MM.1S (cell line): ENCODE data around the gene TFAP2D.

Experiments
- DNase-seq: peaks from one replicate; pipeline ENCODE4 v3.0.0-alpha.2; 2015
- H2AFZ ChIP-seq: fragments of 300-600 bp; sonication (generic); 2 replicates; pipeline ENCODE4 v1.6.0; 2016; ENCODE audit warnings: antibody characterized with exemption, low read length
- H3F3A ChIP-seq: fragments of 300-600 bp; sonication (generic); 2 replicates; pipeline ENCODE4 v1.6.1; 2016; ENCODE audit warnings: mild to moderate bottlenecking, antibody characterized with exemption, low read length, moderate library complexity, mixed read lengths; ENCODE audit not compliant: insufficient read depth
- H3K27ac ChIP-seq: fragments of 300-600 bp; sonication (generic); 2 replicates; pipeline ENCODE4 v1.5.1; 2016; ENCODE audit warnings: mild to moderate bottlenecking, low read length
- H3K27me3 ChIP-seq: fragments of 300-600 bp; sonication (generic); replicated peaks from 2 replicates; pipeline ENCODE4 v1.6.0; 2016; ENCODE audit warnings: low read length; ENCODE audit not compliant: insufficient read depth
- H3K36me3 ChIP-seq: fragments of 300-600 bp; sonication (generic); replicated peaks from 2 replicates; pipeline ENCODE4 v1.6.1; 2016; ENCODE audit warnings: mild to moderate bottlenecking, low read length, mixed read lengths; ENCODE audit not compliant: insufficient read depth
- H3K4me1 ChIP-seq: fragments of 300-600 bp; sonication (generic); 2 replicates; pipeline ENCODE4 v1.6.1; 2016; ENCODE audit warnings: low read length, mixed read lengths
- H3K4me2 ChIP-seq: fragments of 300-600 bp; sonication (generic); 2 replicates; pipeline ENCODE4 v1.6.0; 2016; ENCODE audit warnings: low read depth, low read length
- H3K4me3 ChIP-seq: fragments of 300-600 bp; sonication (generic); 2 replicates; pipeline ENCODE4 v1.5.1; 2016; ENCODE audit warnings: low read length, mixed read lengths
- H3K79me2 ChIP-seq: fragments of 300-600 bp; sonication (generic); 2 replicates; pipeline ENCODE4 v1.6.1; 2016; ENCODE audit warnings: mixed run types, low read length, mixed read lengths
- H3K9ac ChIP-seq: fragments of 300-600 bp; sonication (generic); 2 replicates; pipeline ENCODE4 v1.6.1; 2016; ENCODE audit warnings: low read length, mixed read lengths
- H3K9me2 ChIP-seq: fragments of 300-600 bp; sonication (generic); replicated peaks from 2 replicates; pipeline ENCODE4 v1.6.1; 2016; ENCODE audit warnings: mild to moderate bottlenecking, low read length, mixed read lengths; ENCODE audit not compliant: insufficient read depth
- H3K9me3 ChIP-seq: fragments of 300-600 bp; sonication (generic); replicated peaks from 2 replicates; pipeline ENCODE4 v1.6.1; 2016; ENCODE audit warnings: mild to moderate bottlenecking, low read length, mixed read lengths; ENCODE audit not compliant: insufficient read depth
- H4K20me1 ChIP-seq: fragments of 300-600 bp; sonication (generic); 2 replicates; pipeline ENCODE4 v1.6.1; 2016; ENCODE audit warnings: mild to moderate bottlenecking, low read length, moderate library complexity, mixed read lengths; ENCODE audit not compliant: insufficient read depth
- EZH2 ChIP-seq: fragments of 300-600 bp; sonication (generic); optimal IDR thresholded peaks from 2 replicates; pipeline ENCODE3; 2017; ENCODE audit warnings: low read depth, mild to moderate bottlenecking, antibody characterized with exemption, low read length, mixed read lengths
- EZH2phosphoT487 ChIP-seq: fragments of 300-600 bp; sonication (generic); IDR thresholded peaks from 2 replicates; pipeline ENCODE4 v1.6.1; 2018; ENCODE audit warnings: antibody characterized with exemption, low read length
- TF ChIP-seq, protein P1 (sequence below): fragments of 300-600 bp; sonication (generic); IDR thresholded peaks from 2 replicates; pipeline ENCODE4 v1.5.1; 2016; ENCODE audit warnings: antibody characterized with exemption, low read length, mixed read lengths

TFAP2D gene

DNA sequence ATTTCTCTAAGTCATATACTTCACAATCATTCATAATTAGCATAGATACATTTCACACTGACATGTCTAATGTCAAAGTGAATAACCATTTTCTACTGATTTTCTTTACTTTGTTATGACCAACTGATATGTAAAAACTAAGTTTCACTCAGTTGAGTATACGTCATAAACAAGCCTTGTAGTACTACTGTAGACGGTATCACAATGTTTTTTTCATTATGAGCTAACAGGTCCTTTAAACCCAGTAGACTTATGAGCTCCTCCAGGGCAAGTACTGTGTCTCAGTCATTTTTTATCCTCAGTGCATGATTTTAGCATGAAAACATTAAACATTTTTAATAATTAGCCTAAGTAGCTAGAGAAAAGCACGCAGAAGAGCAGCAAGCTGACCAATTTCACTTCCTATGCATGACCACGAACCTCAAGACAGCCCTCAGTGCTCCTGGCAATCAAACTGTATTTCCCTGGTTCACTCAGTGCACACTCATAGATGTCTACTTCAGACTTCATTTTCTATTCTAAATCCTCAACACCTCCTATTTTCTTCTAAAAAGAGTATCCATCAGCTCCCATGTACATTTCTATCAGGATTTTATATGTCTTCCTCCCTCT, 32.0 kb upstream of the TFAP2D start:
- Histone ChIP-seq H3K27ac (no peak overlapping the region), H3K4me3 (no peak overlapping the region), H3K36me3 (no peaks in the 10 kb centered on the region), H3K9me2 (no peaks in the 10 kb centered on the region), H3K27me3 (no peaks in the 10 kb centered on the region), H3F3A (no peaks in the 10 kb centered on the region), H2AFZ (no peak overlapping the region), H3K4me1 (no peaks in the 10 kb centered on the region), H3K9me3 (no peaks in the 10 kb centered on the region), H3K4me2 (no peak overlapping the region), H4K20me1 (no peaks in the 10 kb centered on the region), H3K9ac (no peak overlapping the region), H3K79me2 (no peaks in the 10 kb centered on the region)
- no peak for TF ChIP-seq EZH2phosphoT487
- TF ChIP-seq EZH2 = no peak
- DNase-seq = no peak

DNA sequence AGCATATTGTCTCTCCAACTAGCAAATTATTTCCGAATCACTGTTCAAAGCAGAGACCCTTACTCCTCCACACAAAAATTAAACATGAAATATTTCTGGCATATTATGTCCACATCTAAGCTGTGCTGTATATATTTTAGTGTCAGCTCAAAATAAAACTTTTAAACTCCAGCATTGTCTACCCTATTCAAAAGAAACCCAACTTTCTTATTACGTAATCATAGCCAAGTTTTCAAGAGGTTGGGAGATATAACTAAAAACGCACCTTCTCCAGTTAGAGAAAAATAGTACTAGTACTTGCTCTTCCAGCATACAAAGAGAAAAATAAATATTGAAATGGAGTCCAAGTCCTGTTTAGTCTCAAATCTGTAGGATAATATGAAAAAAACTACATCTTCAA, 24.1 kb upstream of the TFAP2D start:
- Histone ChIP-seq H3K27me3 (no peaks in the 10 kb centered on the region), H3F3A (no peaks in the 10 kb centered on the region), H3K4me2 (no peak overlapping the region), H3K36me3 (no peaks in the 10 kb centered on the region), H3K9ac (no peak overlapping the region), H3K9me3 (no peaks in the 10 kb centered on the region), H3K79me2 (no peaks in the 10 kb centered on the region), H3K4me3 (no peak overlapping the region), H3K4me1 (no peaks in the 10 kb centered on the region), H2AFZ (no peak overlapping the region), H3K27ac (no peak overlapping the region), H4K20me1 (no peaks in the 10 kb centered on the region), H3K9me2 (no peaks in the 10 kb centered on the region)
- DNase-seq = no peak
- TF ChIP-seq EZH2 (no peak), EZH2phosphoT487 (no peak)
- TF ChIP-seq, protein P1, sequence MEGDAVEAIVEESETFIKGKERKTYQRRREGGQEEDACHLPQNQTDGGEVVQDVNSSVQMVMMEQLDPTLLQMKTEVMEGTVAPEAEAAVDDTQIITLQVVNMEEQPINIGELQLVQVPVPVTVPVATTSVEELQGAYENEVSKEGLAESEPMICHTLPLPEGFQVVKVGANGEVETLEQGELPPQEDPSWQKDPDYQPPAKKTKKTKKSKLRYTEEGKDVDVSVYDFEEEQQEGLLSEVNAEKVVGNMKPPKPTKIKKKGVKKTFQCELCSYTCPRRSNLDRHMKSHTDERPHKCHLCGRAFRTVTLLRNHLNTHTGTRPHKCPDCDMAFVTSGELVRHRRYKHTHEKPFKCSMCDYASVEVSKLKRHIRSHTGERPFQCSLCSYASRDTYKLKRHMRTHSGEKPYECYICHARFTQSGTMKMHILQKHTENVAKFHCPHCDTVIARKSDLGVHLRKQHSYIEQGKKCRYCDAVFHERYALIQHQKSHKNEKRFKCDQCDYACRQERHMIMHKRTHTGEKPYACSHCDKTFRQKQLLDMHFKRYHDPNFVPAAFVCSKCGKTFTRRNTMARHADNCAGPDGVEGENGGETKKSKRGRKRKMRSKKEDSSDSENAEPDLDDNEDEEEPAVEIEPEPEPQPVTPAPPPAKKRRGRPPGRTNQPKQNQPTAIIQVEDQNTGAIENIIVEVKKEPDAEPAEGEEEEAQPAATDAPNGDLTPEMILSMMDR = no peak

DNA sequence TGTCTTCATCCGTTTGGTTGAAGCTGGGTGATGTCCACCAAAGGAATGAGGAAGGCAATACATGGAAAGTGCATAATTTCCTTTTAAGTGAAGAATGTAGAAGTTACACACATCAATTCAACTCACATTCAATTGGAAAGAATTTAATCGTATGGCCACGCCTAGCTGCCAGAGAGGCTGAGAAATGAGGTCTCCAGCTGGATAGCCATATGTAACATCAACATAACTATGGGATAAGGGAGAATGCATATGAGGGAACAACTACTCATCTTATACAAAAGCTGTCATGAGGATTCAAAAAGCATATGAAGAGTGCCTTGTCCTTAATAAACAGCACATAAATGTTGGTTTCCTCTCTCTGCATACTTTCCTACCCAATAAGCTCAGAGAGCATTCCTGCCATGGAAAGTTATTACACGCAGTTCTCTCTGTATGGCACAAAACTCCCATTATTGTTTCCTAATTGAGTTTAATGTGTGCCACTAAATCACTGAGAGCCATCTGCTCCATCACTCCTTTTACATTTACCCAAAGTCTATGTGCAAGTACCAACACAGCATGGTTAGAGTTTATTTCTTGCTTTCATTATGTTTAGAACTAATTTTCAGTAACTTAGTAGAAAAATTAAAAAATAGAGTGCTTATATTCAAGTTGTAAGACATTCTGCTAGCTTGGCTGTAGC, 21.4 kb upstream of the TFAP2D start:
- TF ChIP-seq EZH2 = no peak
- TF ChIP-seq EZH2phosphoT487 = no peak
- TF ChIP-seq, protein P1 = no peak
- H3K27me3 ChIP-seq = no peaks in the 10 kb centered on the region
- no peak overlapping the region for H2AFZ ChIP-seq
- H3K4me2 ChIP-seq = no peak overlapping the region
- H3K4me3 ChIP-seq = no peak overlapping the region
- no peaks in the 10 kb centered on the region for H3K4me1 ChIP-seq
- H3K9me2 ChIP-seq = no peaks in the 10 kb centered on the region
- H3K9me3 ChIP-seq = no peaks in the 10 kb centered on the region
- H3K27ac ChIP-seq = no peak overlapping the region
- no peaks in the 10 kb centered on the region for H3K36me3 ChIP-seq
- no peaks in the 10 kb centered on the region for H3F3A ChIP-seq
- no peak overlapping the region for H3K9ac ChIP-seq
- H4K20me1 ChIP-seq = no peaks in the 10 kb centered on the region
- H3K79me2 ChIP-seq = no peaks in the 10 kb centered on the region
- DNase-seq = no peak

DNA sequence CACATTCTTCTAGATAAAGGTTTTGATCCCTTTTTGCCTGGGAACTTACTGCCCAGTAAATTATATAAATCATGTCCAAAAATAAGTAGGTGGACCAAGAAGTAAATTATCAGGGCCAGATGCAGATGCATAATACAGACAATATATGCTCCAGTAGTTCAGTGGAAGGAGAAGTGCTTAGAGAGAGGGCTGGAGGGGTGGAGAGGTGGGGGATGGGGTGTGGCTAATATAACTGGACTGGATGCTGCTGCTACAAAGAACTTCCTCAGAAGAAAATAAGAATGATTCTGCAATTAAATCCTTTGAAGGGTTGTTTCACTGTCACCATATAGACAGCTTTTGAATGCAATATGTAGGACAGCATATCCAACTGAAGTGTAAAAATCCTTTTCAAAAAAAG, 14.8 kb upstream of the TFAP2D start:
- Histone ChIP-seq H3K4me2 (no peak overlapping the region), H3K4me3 (no peak overlapping the region), H3K9me2 (no peaks in the 10 kb centered on the region), H3K36me3 (no peaks in the 10 kb centered on the region), H3F3A (no peaks in the 10 kb centered on the region), H3K4me1 (no peaks in the 10 kb centered on the region), H3K9me3 (no peaks in the 10 kb centered on the region), H3K27me3 (no peaks in the 10 kb centered on the region), H2AFZ (no peak overlapping the region), H3K9ac (no peak overlapping the region), H3K79me2 (no peaks in the 10 kb centered on the region), H4K20me1 (no peaks in the 10 kb centered on the region), H3K27ac (no peak overlapping the region)
- no peak for DNase-seq
- TF ChIP-seq EZH2phosphoT487 (no peak), EZH2 (no peak)
- TF ChIP-seq, protein P1 = no peak
